Stimulated activated CD8-positive, alpha-beta memory T cell treated with anti-CD3 and anti-CD28 coated beads, Interleukin-4, amount 100 ng/mL, for 24 hours (primary cell): ENCODE results near the gene MRPL12.
"Not testable (repeated sequence)": the region's sequence is repeated elsewhere in the genome, so short reads cannot be mapped to it uniquely, and the experiment has no call there.

Source experiments
- DNase-seq: peaks from one replicate; pipeline ENCODE4 v3.0.0-alpha.2; 2020; ENCODE audit warnings: low read depth

The MRPL12 gene

DNA sequence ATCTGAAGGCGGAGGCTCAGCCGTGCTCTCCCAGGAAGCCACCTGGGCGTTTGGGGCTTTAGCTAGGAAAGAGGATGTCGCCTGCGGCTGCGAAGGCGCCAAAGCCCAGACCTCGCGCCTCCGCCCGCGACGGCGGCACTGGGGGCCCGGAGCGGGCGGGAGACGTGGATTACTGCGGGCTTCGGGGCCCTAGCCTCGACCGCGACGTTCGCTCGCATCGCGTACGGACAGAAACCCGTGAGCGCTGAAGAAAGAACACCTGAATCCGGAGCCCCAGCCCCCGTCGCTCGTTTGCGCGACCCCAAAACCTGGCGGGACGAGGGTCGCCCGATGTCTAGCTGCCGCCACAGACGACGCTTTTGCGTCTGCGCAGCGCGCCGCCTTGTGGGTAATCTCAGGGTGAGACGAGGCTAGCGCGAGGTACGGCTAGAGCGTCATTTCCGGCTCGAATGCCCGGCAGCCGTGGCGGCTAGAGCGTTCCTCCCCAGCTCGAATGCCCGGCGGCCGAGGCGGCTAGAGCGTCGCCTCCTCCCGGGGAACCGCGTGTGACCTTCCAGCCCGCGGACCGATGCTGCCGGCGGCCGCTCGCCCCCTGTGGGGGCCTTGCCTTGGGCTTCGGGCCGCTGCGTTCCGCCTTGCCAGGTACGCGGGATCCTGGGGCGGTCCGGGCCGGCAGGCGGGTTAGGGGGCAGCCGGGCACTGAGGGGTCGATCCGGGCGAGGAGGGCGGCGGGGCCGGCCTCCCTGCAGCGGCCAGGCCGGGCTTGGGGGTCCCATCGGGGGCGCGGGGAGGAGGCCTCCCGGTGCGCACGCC, at the start of gene MRPL12:
TSS of gene MRPL12 (plus strand) at position 434 of the 813 bp plus-strand sequence. CDS start at position 569, 135 bp downstream.
- DNase-seq, result peak; percentile 90

DNA sequence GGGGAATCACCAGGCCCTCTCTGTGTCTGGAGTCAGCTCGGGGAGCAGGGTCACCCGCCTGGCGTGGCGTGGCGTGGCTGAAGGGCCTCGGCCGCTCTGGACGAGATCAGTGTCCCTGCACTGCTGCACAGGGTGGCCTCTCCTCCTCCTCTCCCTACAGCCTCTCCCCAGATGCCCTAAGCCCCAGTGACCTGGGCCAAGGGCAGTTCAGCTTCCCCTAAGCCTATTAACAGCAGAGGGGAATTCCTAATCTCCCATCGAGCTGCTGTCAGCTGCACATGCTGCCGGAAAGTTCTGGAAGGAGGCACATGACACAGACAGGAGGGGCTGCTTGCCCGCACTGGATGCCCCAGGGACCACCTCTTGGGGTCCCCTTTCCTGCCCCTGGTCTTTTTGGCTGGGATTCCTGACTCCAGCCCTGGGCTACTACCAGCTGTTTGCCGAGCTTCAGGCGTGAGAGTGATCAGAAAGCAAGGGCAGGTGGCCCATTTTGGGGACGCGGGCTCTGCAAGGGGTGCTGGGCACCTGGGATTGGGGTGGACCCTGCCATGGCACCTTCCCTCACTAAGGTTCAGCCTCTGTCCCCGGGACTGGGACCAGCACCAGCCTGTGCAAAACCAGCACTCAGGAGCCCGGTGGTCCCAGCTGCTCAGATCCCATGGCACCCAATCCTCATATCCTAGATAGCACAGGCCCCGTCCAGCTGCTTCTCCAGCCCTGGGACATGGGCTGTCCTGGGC, 47.6 kb upstream of the MRPL12 start:
- DNase-seq, result no peak

DNA sequence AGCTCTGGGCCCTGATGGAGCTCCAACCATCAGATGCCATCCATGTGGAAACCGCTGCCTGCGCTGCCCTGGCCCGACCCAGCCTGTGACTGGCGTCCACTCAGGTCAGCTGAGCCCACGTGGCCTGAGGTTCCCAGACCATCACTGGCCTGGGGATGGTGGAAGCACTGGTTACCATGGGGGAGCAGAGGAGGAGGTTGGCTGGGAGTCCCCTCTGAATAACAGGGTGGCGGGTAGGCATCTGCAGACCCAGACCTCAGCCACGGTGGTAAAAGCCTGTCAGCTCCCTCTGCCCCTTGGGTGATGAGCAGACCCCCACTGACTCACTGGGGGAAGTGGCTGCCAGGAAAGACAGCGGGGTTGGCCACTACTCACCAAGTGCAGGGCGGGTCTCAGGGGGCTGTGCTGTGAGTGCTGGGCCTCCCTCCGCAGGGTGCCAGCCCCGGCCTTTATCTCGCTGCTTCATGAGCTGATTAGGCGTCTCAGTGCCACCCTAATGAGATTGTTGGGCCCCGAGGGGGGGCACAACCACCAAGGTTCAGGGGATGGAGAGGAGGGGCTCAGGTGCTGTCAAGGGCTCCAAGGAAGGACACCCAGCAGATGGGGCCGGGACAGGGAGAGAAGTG, 46.9 kb upstream of the MRPL12 start, which contains the start of gene PDE6G:
TSS of gene PDE6G (minus strand) at position 425 of the 626 bp plus-strand sequence. CDS start 3,237 bp downstream, outside the sequence.
- no peak for DNase-seq

DNA sequence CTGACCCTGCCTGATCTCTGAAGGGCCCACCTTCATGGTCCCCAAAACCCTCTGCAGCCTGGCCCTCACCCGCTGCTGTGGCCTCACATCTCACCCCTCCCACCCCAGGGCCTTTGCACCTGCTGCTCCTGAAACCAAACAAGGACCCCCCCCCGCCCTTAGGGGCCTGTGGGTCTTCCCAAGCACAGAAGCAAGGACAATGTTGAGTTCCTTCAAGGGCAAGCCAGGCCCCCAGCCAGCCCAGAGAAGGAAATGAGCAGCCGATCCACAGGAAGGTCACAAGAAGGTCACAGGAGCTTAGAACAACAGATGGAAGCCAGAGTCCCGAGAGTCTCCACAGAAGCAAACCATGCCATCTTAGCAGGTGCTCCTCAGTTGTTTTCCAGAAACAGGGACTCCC, 46.3 kb upstream of the MRPL12 start:
- no peak for DNase-seq

DNA sequence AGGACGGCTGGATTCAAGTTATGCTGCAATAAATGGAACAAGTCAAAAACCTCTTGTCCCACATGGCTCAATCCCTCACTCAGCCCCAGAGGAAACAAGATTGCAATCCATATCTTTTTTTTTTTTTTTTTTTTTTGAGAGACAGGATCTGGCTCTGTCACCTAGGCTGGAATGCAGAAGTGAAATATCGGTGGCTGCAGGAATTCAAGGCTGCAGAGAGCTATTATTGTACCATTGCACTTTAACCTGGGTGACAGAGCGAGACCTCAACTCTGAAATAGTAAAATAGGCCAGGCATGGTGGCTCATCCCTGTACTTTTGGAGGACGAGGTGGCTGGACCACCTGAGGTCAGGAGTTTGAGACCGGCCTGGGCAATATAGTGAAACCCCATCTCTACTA, 44.1 kb upstream of the MRPL12 start:
- no peak for DNase-seq

DNA sequence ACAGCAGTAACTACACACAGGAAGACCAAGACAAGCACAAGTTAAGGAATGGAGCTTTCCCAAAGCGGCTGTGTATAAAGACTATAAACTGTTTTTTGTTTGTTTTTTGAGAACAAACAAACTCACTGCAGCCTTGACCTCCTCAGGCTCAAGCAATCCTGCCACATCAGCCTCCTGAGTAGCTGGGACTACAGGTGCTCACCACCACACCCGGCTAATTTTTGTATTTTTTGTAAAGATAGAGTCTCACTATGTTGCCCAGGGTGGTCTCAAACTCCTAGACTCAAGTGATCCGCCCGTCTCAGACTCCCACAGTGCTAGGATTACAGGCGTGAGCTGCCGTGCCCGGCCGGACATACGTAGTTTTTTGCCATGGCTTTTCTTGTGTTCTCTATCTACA, 42.7 kb upstream of the MRPL12 start:
- no peak for DNase-seq

DNA sequence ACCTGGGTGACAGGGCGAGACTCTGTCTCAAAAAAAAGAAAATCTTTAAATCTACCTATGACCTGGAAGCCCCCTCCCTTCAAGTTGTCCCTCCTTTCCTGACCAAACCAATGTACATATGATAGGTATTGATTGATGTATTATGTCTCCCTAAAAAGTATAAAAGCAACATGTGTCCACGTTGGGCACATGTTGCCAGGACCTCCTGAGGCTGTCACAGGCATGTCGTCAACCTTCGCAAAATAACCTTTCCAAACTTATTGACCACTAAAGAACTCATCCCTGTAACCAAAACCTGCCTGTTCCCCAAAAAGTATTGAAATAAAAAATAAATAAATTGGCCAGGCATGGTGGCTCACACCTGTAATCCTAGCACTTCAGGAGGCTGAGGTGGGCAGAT, 41.2 kb upstream of the MRPL12 start:
- no peak for DNase-seq

DNA sequence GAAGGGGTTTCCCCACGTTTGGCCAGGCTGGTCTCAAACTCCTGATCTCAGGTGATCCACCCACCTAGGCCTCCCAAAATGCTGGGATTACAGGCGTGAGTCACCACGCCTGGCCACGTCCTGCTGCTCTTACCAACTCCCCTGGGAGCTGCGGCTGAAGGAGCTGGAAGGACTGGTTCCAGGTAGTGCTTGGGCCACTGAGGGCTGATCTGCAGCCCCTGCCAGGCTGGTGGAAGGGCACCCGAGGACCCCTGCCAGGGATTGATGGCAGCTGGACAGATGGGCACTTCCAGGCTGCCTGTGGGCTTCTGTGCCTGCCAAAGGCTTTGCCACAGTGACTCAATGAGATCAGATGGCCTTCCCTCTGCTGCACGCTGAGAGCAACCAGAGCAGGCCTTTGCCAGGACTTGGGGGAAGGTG, 39.1 kb upstream of the MRPL12 start:
- no peak for DNase-seq

DNA sequence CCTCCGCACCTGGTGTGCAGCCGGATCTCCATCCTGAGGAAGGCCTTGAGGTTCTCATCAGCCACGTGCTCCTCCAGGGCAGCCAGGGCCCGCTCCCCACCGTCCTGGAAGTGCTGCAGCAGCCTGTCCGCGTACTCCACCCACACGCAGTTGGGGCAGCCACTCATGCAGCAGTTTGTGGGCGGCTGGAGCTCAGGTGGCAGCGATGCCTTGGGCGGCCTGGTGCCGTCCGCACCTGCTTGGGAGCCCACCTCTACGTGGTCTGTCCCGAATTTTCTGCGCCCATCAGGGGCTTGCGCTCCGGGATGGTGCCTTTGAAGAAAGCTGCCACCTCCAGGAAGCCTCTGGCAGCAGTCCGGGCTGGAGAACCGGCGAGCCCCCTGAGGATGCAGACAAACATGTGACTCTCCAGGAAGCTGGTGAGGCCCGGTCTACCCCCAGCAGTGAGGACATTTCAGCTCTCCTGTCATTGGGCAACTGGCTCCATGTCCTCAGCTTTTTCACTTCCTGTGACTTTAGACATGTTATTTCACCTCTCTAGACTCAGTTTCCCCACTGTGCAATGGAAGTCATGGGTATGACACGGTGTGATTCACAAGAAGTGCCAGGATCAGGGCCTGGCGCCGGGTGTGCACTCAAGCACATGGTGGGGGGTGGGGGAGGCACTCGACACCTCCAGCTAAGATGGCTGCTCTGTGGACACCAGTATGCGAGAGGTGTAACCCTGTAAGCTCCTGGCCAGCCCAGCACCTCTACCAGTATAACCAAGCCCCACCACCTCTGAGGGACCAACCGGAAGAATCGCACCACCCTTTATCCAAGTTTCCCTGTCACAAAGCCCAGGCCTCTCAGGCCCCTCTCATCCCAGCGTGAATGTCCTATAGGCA, 37.7 kb upstream of the MRPL12 start:
- DNase-seq, result no peak

DNA sequence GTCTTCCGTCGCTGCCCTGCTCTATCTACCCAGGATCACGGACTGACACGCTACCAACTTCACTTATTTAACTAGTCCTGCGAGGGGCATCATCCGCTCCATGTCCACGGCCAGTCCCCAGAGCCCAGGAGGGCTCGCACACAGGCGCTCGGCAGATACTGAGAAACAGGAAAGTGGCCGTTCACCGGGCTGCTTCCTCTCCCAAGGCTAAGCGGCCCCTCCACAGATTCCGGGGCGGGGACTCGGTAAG, 37.1 kb upstream of the MRPL12 start:
- no peak for DNase-seq

DNA sequence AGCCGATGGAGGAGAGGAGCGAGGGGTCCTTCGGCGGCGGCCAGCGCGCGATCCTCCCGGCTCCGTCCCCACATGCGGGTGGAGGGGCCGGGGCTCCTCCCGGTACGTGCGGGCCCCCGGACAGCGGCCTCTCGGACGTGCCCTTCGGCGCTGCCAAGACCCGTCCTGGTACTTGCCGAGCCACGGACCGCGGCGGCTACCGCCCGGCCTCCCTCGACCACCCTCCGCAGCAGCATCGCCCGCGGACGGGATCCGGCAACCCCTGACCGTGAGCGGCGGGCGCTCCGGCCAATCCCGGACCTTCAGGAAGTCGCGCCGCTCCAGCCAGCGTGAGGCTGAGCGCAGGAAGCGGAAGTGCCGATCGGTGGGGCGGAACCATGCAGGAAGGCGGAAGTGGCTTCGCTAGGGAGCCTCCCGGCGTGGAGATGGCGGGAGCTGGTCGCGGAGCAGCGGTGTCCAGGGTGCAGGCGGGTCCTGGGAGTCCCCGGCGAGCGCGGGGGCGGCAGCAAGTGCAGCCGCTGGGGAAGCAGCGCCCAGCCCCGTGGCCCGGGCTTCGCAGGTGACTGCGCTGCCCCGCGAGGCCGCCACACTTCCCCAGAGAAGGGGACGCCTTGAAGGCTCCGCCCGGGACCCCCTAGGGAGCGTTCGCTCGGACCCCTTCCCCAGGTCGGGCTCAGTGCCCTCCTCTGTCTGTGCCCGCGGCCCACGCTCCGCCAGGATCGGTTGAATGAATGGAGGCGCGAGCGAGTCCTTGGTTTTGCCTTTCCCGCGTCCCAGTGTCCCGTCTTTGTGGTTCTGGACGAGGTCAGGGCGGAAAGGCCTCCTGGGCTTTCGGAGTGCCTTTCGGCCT, 36.6 kb upstream of the MRPL12 start, which contains the start of the genes CCDC137 and OXLD1:
TSS of gene CCDC137 (plus strand) at position 396 of the 850 bp plus-strand sequence. CDS start at position 426, 30 bp downstream.
TSS of gene OXLD1 (minus strand) at position 264 of the 850 bp plus-strand sequence. CDS start at position 236, 28 bp downstream.
- peak; percentile 90 for DNase-seq

DNA sequence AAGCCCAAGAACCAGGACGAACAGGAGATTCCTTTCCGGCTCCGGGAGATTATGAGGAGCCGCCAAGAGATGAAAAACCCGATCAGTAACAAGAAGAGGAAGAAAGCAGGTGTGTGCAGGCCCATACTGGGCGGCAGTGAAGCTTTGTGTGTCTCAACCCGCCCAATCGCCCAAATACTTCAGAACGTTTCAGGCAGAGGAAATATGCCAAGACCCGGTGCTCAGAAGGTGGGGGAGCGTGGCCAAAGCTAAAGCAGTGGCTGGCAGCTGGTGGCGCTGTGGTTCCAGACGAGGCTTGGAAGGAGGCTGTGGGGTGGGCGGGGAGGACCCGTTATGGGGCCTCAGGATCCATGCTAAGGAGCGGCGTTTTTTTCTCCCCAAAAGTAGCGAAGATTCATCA, 35.4 kb upstream of the MRPL12 start:
- DNase-seq, result no peak

DNA sequence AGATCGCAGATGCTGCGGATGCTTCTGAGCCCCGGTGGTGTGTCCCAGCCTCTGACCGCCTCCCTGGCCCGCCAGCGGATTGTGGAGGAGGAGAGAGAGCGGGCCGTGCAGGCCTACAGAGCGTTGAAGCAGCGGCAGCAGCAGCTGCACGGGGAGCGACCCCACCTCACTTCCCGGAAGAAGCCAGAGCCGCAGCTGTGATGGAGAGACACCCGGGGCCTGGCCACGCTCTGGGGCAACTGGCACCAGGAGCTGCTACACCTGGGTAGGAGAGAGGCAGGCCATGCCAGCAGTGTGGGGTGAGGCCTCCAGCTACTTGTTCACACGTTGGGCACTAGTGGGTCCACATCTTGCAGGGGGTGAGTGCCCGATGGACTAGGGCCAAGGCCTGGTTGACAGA, 30.7 kb upstream of the MRPL12 start:
- no peak for DNase-seq

DNA sequence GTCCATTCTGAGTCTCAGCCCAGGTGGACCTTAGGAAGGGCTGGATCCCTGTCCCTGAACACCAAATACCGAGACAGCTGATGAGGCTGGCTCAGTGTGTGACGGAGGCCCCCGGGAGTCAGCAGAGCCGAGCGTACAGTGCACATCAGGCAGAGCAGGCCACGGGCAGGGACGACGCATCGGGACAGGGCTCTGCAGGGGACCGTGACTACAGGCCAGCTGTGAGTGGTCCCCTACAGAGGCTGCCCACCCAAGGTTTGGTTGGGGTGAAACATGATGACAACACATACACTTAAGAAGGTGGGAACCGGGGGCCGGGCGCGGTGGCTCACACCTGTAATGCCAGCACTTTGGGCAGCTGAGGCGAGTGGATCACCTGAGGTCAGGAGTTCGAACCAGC, 30.2 kb upstream of the MRPL12 start:
- no peak for DNase-seq

DNA sequence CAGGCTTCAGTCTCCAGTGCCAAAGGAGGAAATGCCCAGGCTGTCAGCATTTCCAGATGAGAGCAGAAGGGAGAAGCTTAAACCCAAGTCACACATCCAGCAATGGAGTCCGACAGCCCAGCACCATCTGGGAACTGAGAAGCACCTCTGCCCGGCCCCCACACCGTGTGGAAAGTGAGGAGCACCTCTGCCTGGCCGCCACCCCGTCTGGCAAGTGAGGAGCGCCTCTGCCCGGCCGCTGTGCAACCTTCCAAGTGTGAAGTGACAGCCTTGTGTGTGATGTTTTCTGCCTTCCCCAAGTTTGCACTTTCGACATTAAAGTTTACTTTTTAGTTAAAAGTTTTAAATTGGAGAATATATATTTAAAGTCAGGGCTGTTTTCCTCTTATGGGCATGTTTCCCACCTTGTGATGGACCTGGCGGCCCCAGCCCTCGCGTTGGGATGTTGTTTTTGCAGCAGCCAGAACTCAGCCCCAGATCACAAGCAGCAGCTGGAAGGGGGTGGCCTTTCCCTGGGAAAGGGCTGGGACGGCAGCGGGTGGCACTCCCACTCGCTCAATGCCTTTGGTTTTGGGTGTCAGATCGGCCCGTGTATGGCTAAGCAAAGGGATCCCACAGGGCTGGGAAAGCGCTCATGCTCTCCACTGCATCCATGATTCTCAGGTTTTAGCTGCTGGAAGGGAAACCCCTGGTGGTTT, 29.5 kb upstream of the MRPL12 start:
- no peak for DNase-seq

DNA sequence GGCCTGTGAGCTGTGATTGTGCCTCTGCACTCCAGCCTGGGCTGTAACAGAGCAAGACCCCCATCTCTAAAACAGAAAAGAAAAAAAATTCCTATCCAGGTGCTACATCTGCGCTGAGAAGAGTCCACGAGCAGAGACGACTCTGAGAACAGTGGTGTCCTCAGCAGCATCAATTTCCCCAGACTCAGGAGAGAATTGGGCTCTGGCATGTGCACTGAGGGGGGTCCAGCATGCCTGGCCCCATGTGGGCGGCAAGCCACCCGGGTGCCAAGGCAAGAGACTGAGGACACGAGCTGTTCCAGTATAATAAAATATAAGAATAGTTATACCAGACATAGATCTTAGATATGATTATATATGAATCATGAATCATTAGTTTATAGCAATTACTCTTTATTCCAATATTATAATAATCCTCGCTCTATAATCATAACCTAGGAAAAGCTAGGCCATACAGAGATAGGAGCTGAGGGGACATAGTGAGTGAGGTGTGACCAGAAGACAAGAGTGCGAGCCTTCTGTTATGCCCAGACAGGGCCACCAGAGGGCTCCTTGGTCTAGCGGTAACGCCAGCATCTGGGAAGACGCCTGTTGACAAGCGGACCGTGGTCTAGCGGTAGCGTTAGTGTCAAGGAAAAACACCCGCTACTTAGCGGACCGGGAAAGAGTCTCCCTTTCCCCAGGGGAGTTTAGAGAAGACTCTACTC, 27.5 kb upstream of the MRPL12 start:
- not testable (repeated sequence) for DNase-seq

DNA sequence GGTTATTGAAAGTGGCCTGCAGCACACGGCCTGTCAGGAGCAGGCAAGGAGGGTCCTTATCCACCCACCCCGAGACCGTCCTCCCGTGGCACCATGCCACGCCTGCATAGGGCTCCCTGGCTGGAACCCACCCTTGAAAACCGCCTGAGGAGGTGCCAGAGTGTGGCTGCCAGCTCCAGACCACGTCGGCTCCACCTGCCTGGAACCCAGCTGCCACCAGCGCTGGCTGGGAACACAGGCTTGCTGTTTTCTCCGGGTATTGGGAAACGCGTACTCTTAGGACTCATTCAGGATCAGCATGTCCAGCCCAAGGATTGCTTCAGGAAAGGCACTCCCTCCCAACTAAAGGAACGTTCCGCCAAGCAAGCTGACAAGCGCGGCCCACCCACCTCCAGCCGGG, 26.3 kb upstream of the MRPL12 start:
- DNase-seq, result no peak

DNA sequence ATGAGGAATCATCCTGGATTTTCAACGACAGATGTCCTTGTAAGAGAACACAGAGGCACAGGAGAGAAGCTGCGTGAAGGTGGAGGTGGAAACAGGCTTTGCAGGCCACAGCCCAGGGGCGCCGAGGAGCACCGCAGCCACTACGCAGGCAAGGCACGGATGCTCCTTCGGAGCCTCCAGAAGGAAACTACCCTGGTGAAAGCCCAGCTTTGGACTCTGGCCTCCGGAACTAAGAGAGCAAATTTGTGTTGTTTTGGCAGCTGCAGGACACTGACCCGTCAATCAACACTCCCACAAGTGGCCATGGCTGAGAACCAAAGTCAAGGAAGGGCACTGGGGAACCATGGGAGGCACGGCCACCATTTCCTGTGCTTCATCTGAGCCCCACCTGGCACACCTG, 23.0 kb upstream of the MRPL12 start:
- DNase-seq, result no peak

DNA sequence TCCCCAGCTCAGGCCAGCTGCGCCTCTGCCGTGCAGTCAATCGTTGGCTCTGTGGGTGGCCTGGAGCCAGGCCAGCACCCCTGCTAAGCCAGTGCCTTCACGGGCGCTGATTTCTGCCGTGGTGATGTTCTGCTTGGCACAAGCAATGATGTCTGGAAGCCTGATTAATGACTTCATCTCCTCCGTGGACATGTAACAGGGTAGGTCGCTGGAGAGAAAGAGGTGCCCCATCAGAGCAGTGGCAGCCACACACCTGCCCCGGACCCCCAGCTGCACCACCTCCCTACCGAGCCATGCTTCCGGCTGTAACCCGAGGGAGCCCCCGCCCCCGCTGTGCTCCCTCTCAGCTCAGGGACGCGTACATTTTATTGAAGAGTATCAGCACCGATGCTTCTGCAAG, 21.5 kb upstream of the MRPL12 start:
- no peak for DNase-seq
